Measurements from ENCODE around the gene LGALS9. TPM values are rescaled to one million over a fixed set of nuclear protein-coding genes. Genes with fewer than 3 reads are reported as not detected.
"Not testable (repeated sequence)": the region's sequence is repeated elsewhere in the genome, so short reads cannot be mapped to it uniquely, and the experiment has no call there.

The LGALS9 gene
- polyA plus RNA-seq, 1 of the 3 experiments (the other 2 are of a cell fraction), result 0.21 TPM

GRCh38 chr17:27631897-27632725 lies 1.1 kb downstream of the LGALS9 start:
- 70% methylated on average over 7 of the region's 11 CpGs for WGBS (ENCODE audit: low lambda C conversion rate)
- Histone ChIP-seq H3K27me3 (ENCODE audit: insufficient read depth) (no peaks in the 10 kb centered on the region), H4K20me1 (ENCODE audit: insufficient read depth) (no peaks in the 10 kb centered on the region), H3F3A (replicated peaks; ENCODE audit: insufficient read depth) (no peaks in the 10 kb centered on the region), H3K27ac (ENCODE audit: low read depth in 2 of 2, low read length in 1 of 2) (no peak overlapping the region), H3K9me3 (no peaks in the 10 kb centered on the region), H3K36me3 (replicated peaks in 1 of 2; ENCODE audit: control insufficient read depth in 1 of 2, insufficient read depth in 2 of 2, low read length in 1 of 2) (no peaks in the 10 kb centered on the region), H3K79me2 (ENCODE audit: insufficient read depth) (no peaks in the 10 kb centered on the region), H3K4me3 (ENCODE audit: low read depth in 2 of 2, low read length in 1 of 2) (no peak overlapping the region), H3K9ac (no peak overlapping the region), H3K4me1 (ENCODE audit: control insufficient read depth in 1 of 2, insufficient read depth in 2 of 2, low read depth in 1 of 2, low read length in 1 of 2) (no peaks in the 10 kb centered on the region; a peak in 1 of 4 replicates), H2AFZ (ENCODE audit: low read depth) (no peak overlapping the region), H3K9me2 (no peaks in the 10 kb centered on the region), H3K4me2 (no peak overlapping the region)
- CTCF ChIA-PET, result interaction anchor here (0.8 to 1.6 kb wide), 6 partner anchors 18 to 251 kb away, joined by 3 to 9 read pairs (median 6); no protein-coding TSS in a partner anchor
- no peak for DNase-seq
- TF ChIP-seq GABPA (IDR thresholded peaks at IDR 0.05; ENCODE audit: low read depth) (no peak), RFX5 (IDR thresholded peaks at IDR 0.05; ENCODE audit: low read length) (no peak), ELF1 (IDR thresholded peaks at IDR 0.05) (no peak), JUND (IDR thresholded peaks at IDR 0.05) (no peak), EP300 (IDR thresholded peaks at IDR 0.05; ENCODE audit: borderline replicate concordance in 1 of 2, low read depth in 1 of 2, low read length in 1 of 2) (no peak), MAX (IDR thresholded peaks at IDR 0.05; ENCODE audit: low read depth) (no peak), MXI1 (IDR thresholded peaks at IDR 0.05; ENCODE audit: low read depth, low read length) (no peak)
- POLR2A ChIA-PET, result no interaction called here

GRCh38 chr17:27632766-27633165 lies 1.8 kb downstream of the LGALS9 start:
- H3F3A ChIP-seq (replicated peaks; ENCODE audit: insufficient read depth); H3K79me2 ChIP-seq (ENCODE audit: insufficient read depth); H4K20me1 ChIP-seq (ENCODE audit: insufficient read depth); POLR2A ChIA-PET; H3K4me3 ChIP-seq (ENCODE audit: low read depth in 2 of 2, low read length in 1 of 2); H2AFZ ChIP-seq (ENCODE audit: low read depth); H3K4me1 ChIP-seq (ENCODE audit: control insufficient read depth in 1 of 2, insufficient read depth in 2 of 2, low read depth in 1 of 2, low read length in 1 of 2); H3K4me2 ChIP-seq; H3K9ac ChIP-seq; DNase-seq; H3K36me3 ChIP-seq (replicated peaks in 1 of 2; ENCODE audit: control insufficient read depth in 1 of 2, insufficient read depth in 2 of 2, low read length in 1 of 2); H3K27me3 ChIP-seq (ENCODE audit: insufficient read depth); H3K9me2 ChIP-seq; H3K9me3 ChIP-seq; H3K27ac ChIP-seq (ENCODE audit: low read depth in 2 of 2, low read length in 1 of 2): not testable (repeated sequence)
- CTCF ChIA-PET, result interaction anchor here (0.8 to 1.6 kb wide), 6 partner anchors 18 to 124 kb away, joined by 3 to 9 read pairs (median 6); no protein-coding TSS in a partner anchor
- WGBS (ENCODE audit: low lambda C conversion rate), result 85% methylated on average over 7 of the region's 9 CpGs

GRCh38 chr17:27633312-27634025 lies 2.5 kb downstream of the LGALS9 start:
- no peaks in the 10 kb centered on the region for H3K9me2 ChIP-seq
- no peak overlapping the region for H3K4me2 ChIP-seq
- POLR2A ChIA-PET, result no interaction called here
- no peaks in the 10 kb centered on the region for H3K79me2 ChIP-seq (ENCODE audit: insufficient read depth)
- no peak for TF ChIP-seq RXRA (IDR thresholded peaks at IDR 0.05; ENCODE audit: borderline replicate concordance, low read depth)
- TF ChIP-seq YY1 (IDR thresholded peaks at IDR 0.05; ENCODE audit: low read depth), result no peak
- no peak for TF ChIP-seq CHD2 (IDR thresholded peaks at IDR 0.05; ENCODE audit: low read length, partially characterized antibody)
- no peak for TF ChIP-seq RAD21 (IDR thresholded peaks at IDR 0.05; ENCODE audit: low read length)
- TF ChIP-seq EZH2phosphoT487 (IDR thresholded peaks at IDR 0.05; ENCODE audit: borderline replicate concordance, low read depth), result no peak
- no peaks in the 10 kb centered on the region for H3K27me3 ChIP-seq (ENCODE audit: insufficient read depth)
- H4K20me1 ChIP-seq (ENCODE audit: insufficient read depth), result no peaks in the 10 kb centered on the region
- no peak overlapping the region for H2AFZ ChIP-seq (ENCODE audit: low read depth)
- no peaks in the 10 kb centered on the region for H3F3A ChIP-seq (replicated peaks; ENCODE audit: insufficient read depth)
- H3K4me3 ChIP-seq (ENCODE audit: low read depth in 2 of 2, low read length in 1 of 2), result no peak overlapping the region
- no peak overlapping the region for H3K9ac ChIP-seq
- no peaks in the 10 kb centered on the region; a peak in 1 of 4 replicates for H3K4me1 ChIP-seq (ENCODE audit: control insufficient read depth in 1 of 2, insufficient read depth in 2 of 2, low read depth in 1 of 2, low read length in 1 of 2)
- H3K9me3 ChIP-seq, result no peaks in the 10 kb centered on the region
- no peak overlapping the region for H3K27ac ChIP-seq (ENCODE audit: low read depth in 2 of 2, low read length in 1 of 2)
- DNase-seq, result no peak
- 74% methylated on average over 8 of the region's 14 CpGs for WGBS (ENCODE audit: low lambda C conversion rate)
- CTCF ChIA-PET, result interaction anchor here (1.0 to 1.4 kb wide), 4 partner anchors 17 to 123 kb away, joined by 3 to 7 read pairs (median 6); no protein-coding TSS in a partner anchor
- no peaks in the 10 kb centered on the region for H3K36me3 ChIP-seq (replicated peaks in 1 of 2; ENCODE audit: control insufficient read depth in 1 of 2, insufficient read depth in 2 of 2, low read length in 1 of 2)
